HepG2 (cell line): Measurements from ENCODE around the gene KPNA3. TPM values are rescaled to one million over a fixed set of nuclear protein-coding genes. Genes with fewer than 3 reads are reported as not detected.

Source experiments
- ATM ChIP-seq: fragments of 450-650 bp; IDR thresholded peaks from 2 replicates; pipeline ENCODE4 v1.7.1; 2017; ENCODE audit warnings: mild to moderate bottlenecking, borderline replicate concordance
- BHLHE40 ChIP-seq: IDR thresholded peaks from 2 replicates; pipeline ENCODE4 v1.6.1; 2011; ENCODE audit warnings: low read length, improper control_type of control experiment
- EZH2 ChIP-seq: conservative IDR thresholded peaks from 2 replicates; pipeline ENCODE4 v1.6.1; 2012; ENCODE audit warnings: mild to moderate bottlenecking, low read depth, low read length, moderate library complexity
- FOXA1 ChIP-seq, 2 experiments: fragments of 450-650 bp in 1 of 2; sonication (generic) in 1 of 2; formaldehyde crosslinking in 1 of 2; IDR thresholded peaks; 2 replicates each; pipeline versions ENCODE4 v1.4.0 to v1.6.1; 2016 to 2020; ENCODE audit warnings: missing genetic modification reagents in 1 of 2
- HMG20B ChIP-seq: conservative IDR thresholded peaks from 2 replicates; pipeline ENCODE4 v1.6.1; 2016; ENCODE audit warnings: missing genetic modification reagents, missing compliant biosample characterization
- ISL2 ChIP-seq: sonication (generic); formaldehyde crosslinking; IDR thresholded peaks from 2 replicates; pipeline ENCODE4 v1.5.0; 2020; ENCODE audit warnings: missing genetic modification reagents
- MEIS2 ChIP-seq: sonication (generic); formaldehyde crosslinking; IDR thresholded peaks from 2 replicates; pipeline ENCODE4 v1.9.0; 2021; ENCODE audit warnings: mild to moderate bottlenecking, missing genetic modification reagents
- NCOR1 ChIP-seq: fragments of 200-600 bp; sonication (generic); IDR thresholded peaks from 2 replicates; pipeline ENCODE4 v1.7.0; 2017; ENCODE audit warnings: antibody characterized with exemption, low read length, borderline replicate concordance
- PAXIP1 ChIP-seq: sonication (generic); formaldehyde crosslinking; conservative IDR thresholded peaks from 2 replicates; pipeline ENCODE4 v1.4.0; 2020; ENCODE audit warnings: mild to moderate bottlenecking, missing genetic modification reagents, moderate library complexity
- PBX3 ChIP-seq: sonication (generic); formaldehyde crosslinking; IDR thresholded peaks from 2 replicates; pipeline ENCODE4 v1.8.1; 2023; ENCODE audit warnings: missing genetic modification reagents, inconsistent platforms, borderline replicate concordance
- RFX3 ChIP-seq: IDR thresholded peaks from 2 replicates; pipeline ENCODE4 v1.6.1; 2016; ENCODE audit warnings: missing biosample characterization, missing genetic modification reagents
- SOX5 ChIP-seq: IDR thresholded peaks from 2 replicates; pipeline ENCODE4 v1.6.1; 2016; ENCODE audit warnings: borderline replicate concordance
- SOX6 ChIP-seq, 2 experiments: fragments of 450-650 bp in 1 of 2; sonication (generic) in 1 of 2; formaldehyde crosslinking in 1 of 2; IDR thresholded peaks; 2 replicates each; pipeline versions ENCODE4 v1.4.0 to v1.6.1; 2017 to 2020; ENCODE audit warnings: antibody characterized with exemption in 1 of 2, mild to moderate bottlenecking in 1 of 2, missing genetic modification reagents in 1 of 2
- SPEN ChIP-seq: sonication (generic); formaldehyde crosslinking; IDR thresholded peaks from 2 replicates; pipeline ENCODE4 v1.5.1; 2020; ENCODE audit warnings: low read depth, mild to moderate bottlenecking, missing genetic modification reagents
- TARDBP ChIP-seq: sonication (generic); formaldehyde crosslinking; IDR thresholded peaks from 2 replicates; pipeline ENCODE4 v1.8.0; 2022; ENCODE audit warnings: mild to moderate bottlenecking, missing genetic modification reagents
- TEF ChIP-seq: sonication (generic); formaldehyde crosslinking; IDR thresholded peaks from 2 replicates; pipeline ENCODE4 v1.5.0; 2020; ENCODE audit warnings: missing genetic modification reagents
- THAP11 ChIP-seq: IDR thresholded peaks from 2 replicates; pipeline ENCODE4 v1.6.1; 2016; ENCODE audit warnings: missing biosample characterization, missing genetic modification reagents
- THRA ChIP-seq: sonication (generic); formaldehyde crosslinking; IDR thresholded peaks from 2 replicates; pipeline ENCODE4 v1.4.0; 2020; ENCODE audit warnings: missing genetic modification reagents, borderline replicate concordance
- XBP1 ChIP-seq: sonication (generic); formaldehyde crosslinking; IDR thresholded peaks from 2 replicates; pipeline ENCODE4 v1.5.0; 2020; ENCODE audit warnings: missing genetic modification reagents
- ZNF296 ChIP-seq: sonication (generic); formaldehyde crosslinking; conservative IDR thresholded peaks from 2 replicates; pipeline ENCODE4 v1.5.0; 2020; ENCODE audit warnings: mild to moderate bottlenecking, missing genetic modification reagents
- ZNF414 ChIP-seq: sonication (generic); formaldehyde crosslinking; IDR thresholded peaks from 2 replicates; pipeline ENCODE4 v1.5.0; 2020; ENCODE audit warnings: missing genetic modification reagents
- ZNF563 ChIP-seq: sonication (generic); formaldehyde crosslinking; IDR thresholded peaks from 2 replicates; pipeline ENCODE4 v1.8.0; 2022; ENCODE audit warnings: mild to moderate bottlenecking, moderate library complexity, missing genetic modification reagents
- ZNF790 ChIP-seq: sonication (generic); formaldehyde crosslinking; IDR thresholded peaks from 2 replicates; pipeline ENCODE4 v1.8.0; 2022; ENCODE audit warnings: missing genetic modification reagents, mild to moderate bottlenecking, borderline replicate concordance
- polyA plus RNA-seq, 8 experiments: library from polyadenylated mRNA; depleted of rRNA in 3 of 8; stranded (reverse) in 7 of 8; unstranded in 1 of 8; fragments of >200 nt; fragmentation: Illumina TruSeq in 4 of 8; extraction: Trizol in 4 of 8; gene quantifications; 2 replicates each; pipeline versions ENCODE4 v1.2.1 to v1.2.3, GENCODE V29; 2011 to 2016; ENCODE audit warnings: low read depth in 4 of 8, missing spikeins in 1 of 8, mixed read lengths in 1 of 8; ENCODE audit not compliant: insufficient read depth in 1 of 8
- total RNA-seq, 5 experiments: library from RNA; depleted of rRNA; stranded (reverse); fragments of >200 nt; fragmentation: Illumina TruSeq; extraction: Trizol; gene quantifications; 2 replicates each; pipeline ENCODE4 v1.2.3, GENCODE V29; 2016; ENCODE audit warnings: low read depth in 1 of 5

KPNA3 gene
- total and polyA plus RNA-seq, 2 of the 13 experiments (the other 11 are each of a cell fraction or from before 2014, with no cell fraction given), result 13.0 to 28.9 TPM

GRCh38 chr13:49740870-49741269 lies 51.6 kb downstream of the KPNA3 start (continued):
- 0 out of 2 replicates have a peak, but pooled peaks have one; percentile 20 for TF ChIP-seq THRA (CRISPR knock-in tag)
- TF ChIP-seq ISL2 (CRISPR knock-in tag), result peak; percentile 58; the same call in 1 of the 2 replicates
- TF ChIP-seq FOXA1 (IDR thresholded peaks at IDR 0.05), result no peak
- peak; percentile 27; the same call in 1 of the 2 replicates for TF ChIP-seq FOXA1 (CRISPR knock-in tag; IDR thresholded peaks at IDR 0.05)
- TF ChIP-seq BHLHE40, result no peak
- TF ChIP-seq SOX5 (CRISPR knock-in tag), result peak; percentile 39; the same call in 1 of the 2 replicates
- TF ChIP-seq MEIS2 (CRISPR knock-in tag), result no peak
- TF ChIP-seq ZNF296 (CRISPR knock-in tag), result no peak
- 0 out of 2 replicates have a peak, but pooled peaks have one; percentile 19 for TF ChIP-seq PAXIP1
- TF ChIP-seq ZNF790 (CRISPR knock-in tag), result no peak
- no peak for TF ChIP-seq SOX6 (IDR thresholded peaks at IDR 0.05)
- TF ChIP-seq SOX6 (CRISPR knock-in tag; IDR thresholded peaks at IDR 0.05), result peak; percentile 70; the same call in 1 of the 2 replicates
- no peak for TF ChIP-seq ZNF414 (CRISPR knock-in tag)
- TF ChIP-seq EZH2, result no peak
- TF ChIP-seq TARDBP (CRISPR knock-in tag), result no peak
- no peak for TF ChIP-seq THAP11 (CRISPR knock-in tag)
- no peak for TF ChIP-seq XBP1 (CRISPR knock-in tag)
- TF ChIP-seq ATM, result no peak
- TF ChIP-seq HMG20B (CRISPR knock-in tag), result no peak
- no peak for TF ChIP-seq ZNF563 (CRISPR knock-in tag)
- TF ChIP-seq NCOR1, result no peak
- no peak for TF ChIP-seq TEF (CRISPR knock-in tag)
- no peak for TF ChIP-seq PBX3 (CRISPR knock-in tag)
- TF ChIP-seq RFX3 (CRISPR knock-in tag), result no peak
- TF ChIP-seq SPEN (CRISPR knock-in tag), result no peak
